GM12864 (cell line): ENCODE measurements around the gene KLHL17.
A peak's percentile ranks its signal among the peaks of the same experiment; 100 is the strongest.
"Not testable (repeated sequence)": the region's sequence is repeated elsewhere in the genome, so short reads cannot be mapped to it uniquely, and the experiment has no call there.

Source experiments
- DNase-seq: peaks from one replicate; pipeline ENCODE4 v3.0.0-alpha.2; 2011; ENCODE audit warnings: low read depth
- H3K4me3 ChIP-seq: 2 replicates; pipeline ENCODE4 v1.5.1; 2011; ENCODE audit warnings: mild to moderate bottlenecking, low read depth, low read length, control low read depth
- CTCF ChIP-seq: IDR thresholded peaks from 2 replicates; pipeline ENCODE4 v1.5.1; 2011; ENCODE audit warnings: low read depth, mild to moderate bottlenecking, moderate library complexity, low read length, control low read depth, inconsistent platforms; ENCODE audit errors: missing control alignments

Gene KLHL17

GRCh38 chr1:1011396-1011949, 51.1 kb downstream of the KLHL17 start:
- DNase-seq, result no peak
- no peak for TF ChIP-seq CTCF

GRCh38 chr1:1012736-1013104, 52.3 kb downstream of the KLHL17 start:
- H3K4me3 ChIP-seq, result peak overlapping the region; percentile 100; the same call in 1 of the 2 replicates
- DNase-seq, result not testable (repeated sequence)

More at GRCh38 chr1:1011396-1011949, 51.1 kb downstream of the KLHL17 start:
- H3K4me3 ChIP-seq, result no peak overlapping the region

GRCh38 chr1:1013105-1013921, 52.9 kb downstream of the KLHL17 start, which contains the start of gene ISG15:
TSS of gene ISG15 (plus strand) at chr1:1013497. CDS start at chr1:1013574, 77 bp downstream.
- peak within 1 kb of the TSS; percentile 100 for H3K4me3 ChIP-seq
- DNase-seq, result peak; percentile 72
- TF ChIP-seq CTCF, result no peak

GRCh38 chr1:1013922-1014648, 53.7 kb downstream of the KLHL17 start:
- TF ChIP-seq CTCF, result no peak
- no peak for DNase-seq
- peak overlapping the region; percentile 100 for H3K4me3 ChIP-seq

GRCh38 chr1:1014799-1015681, 54.7 kb downstream of the KLHL17 start:
- DNase-seq, result no peak
- peak; percentile 49 for TF ChIP-seq CTCF
- peak overlapping the region; percentile 100 for H3K4me3 ChIP-seq
